Measurements from ENCODE around the gene USP46.

DNA sequence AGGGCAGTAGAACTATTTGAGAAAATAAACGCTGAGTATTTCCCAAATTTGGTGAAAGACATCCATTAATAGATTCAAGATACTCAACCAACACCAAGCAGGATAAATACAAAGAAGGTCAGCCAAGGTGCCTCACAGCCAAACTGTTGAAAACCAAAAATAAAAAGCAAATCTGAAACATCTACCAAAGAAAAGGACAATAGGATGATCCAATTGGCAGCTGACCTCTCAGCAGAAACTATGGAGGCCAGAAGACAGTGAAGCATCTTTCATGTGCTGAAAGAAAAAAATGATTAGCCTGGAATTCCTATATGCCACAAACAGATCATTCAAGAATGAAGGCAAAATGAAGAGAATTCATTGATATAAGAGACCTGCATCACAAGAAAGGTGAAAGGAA is 44.9 kb downstream of the USP46 start:
- no peak for TF ChIP-seq POLR2A (IDR thresholded peaks at IDR 0.05)
- TF ChIP-seq, protein P1, sequence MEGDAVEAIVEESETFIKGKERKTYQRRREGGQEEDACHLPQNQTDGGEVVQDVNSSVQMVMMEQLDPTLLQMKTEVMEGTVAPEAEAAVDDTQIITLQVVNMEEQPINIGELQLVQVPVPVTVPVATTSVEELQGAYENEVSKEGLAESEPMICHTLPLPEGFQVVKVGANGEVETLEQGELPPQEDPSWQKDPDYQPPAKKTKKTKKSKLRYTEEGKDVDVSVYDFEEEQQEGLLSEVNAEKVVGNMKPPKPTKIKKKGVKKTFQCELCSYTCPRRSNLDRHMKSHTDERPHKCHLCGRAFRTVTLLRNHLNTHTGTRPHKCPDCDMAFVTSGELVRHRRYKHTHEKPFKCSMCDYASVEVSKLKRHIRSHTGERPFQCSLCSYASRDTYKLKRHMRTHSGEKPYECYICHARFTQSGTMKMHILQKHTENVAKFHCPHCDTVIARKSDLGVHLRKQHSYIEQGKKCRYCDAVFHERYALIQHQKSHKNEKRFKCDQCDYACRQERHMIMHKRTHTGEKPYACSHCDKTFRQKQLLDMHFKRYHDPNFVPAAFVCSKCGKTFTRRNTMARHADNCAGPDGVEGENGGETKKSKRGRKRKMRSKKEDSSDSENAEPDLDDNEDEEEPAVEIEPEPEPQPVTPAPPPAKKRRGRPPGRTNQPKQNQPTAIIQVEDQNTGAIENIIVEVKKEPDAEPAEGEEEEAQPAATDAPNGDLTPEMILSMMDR (IDR thresholded peaks at IDR 0.05): no peak
